ENCODE data around the gene TRIP6. TPM values are rescaled to one million over a fixed set of nuclear protein-coding genes. Genes with fewer than 3 reads are reported as not detected.

TRIP6 gene
- total RNA-seq, 1 donor from 2014 or later, result 99.9 TPM

- peak overlapping the region; percentile 34 for H2AFZ ChIP-seq (ENCODE audit: low read depth, low read length)
- peak; percentile 80 for TF ChIP-seq EZH2 (IDR thresholded peaks at IDR 0.05; ENCODE audit: insufficient read depth, low read length)
- TF ChIP-seq CTCF (IDR thresholded peaks at IDR 0.05; ENCODE audit: insufficient read depth, low read depth, low read length), result peak; percentile 37
- DNase-seq (ENCODE audit: low read depth) (no peak), FAIRE-seq (no peak)
- H3K27me3 Mint-ChIP-seq (ENCODE audit: low read depth, unreplicated experiment), result peaks cover 18% of the 10 kb centered on the region
- H3K27ac Mint-ChIP-seq (ENCODE audit: unreplicated experiment), result no peak overlapping the region
- peak overlapping the region; percentile 30 for H3K9ac ChIP-seq (ENCODE audit: low read length)
- peak overlapping the region; percentile 49 for H3K4me3 ChIP-seq (ENCODE audit: insufficient read depth, low read depth, low read length)
- H3K27me3 ChIP-seq (ENCODE audit: insufficient read depth, low read length), result peaks cover 10% of the 10 kb centered on the region
- H3K4me1 Mint-ChIP-seq (ENCODE audit: low read depth, unreplicated experiment), result peaks cover 15% of the 10 kb centered on the region
- no peaks in the 10 kb centered on the region for H3K36me3 Mint-ChIP-seq (ENCODE audit: low read depth, unreplicated experiment)
- H3K9me3 Mint-ChIP-seq (ENCODE audit: unreplicated experiment), result no peaks in the 10 kb centered on the region
- peak overlapping the region; percentile 45 for H3K4me3 Mint-ChIP-seq (ENCODE audit: unreplicated experiment)
- peak overlapping the region; percentile 82 for H3K4me2 ChIP-seq (ENCODE audit: low read length)
- no peaks in the 10 kb centered on the region for H4K20me1 ChIP-seq (ENCODE audit: insufficient read depth, low read length)
- H3K9me3 ChIP-seq (ENCODE audit: insufficient read depth, low read depth, low read length), result no peaks in the 10 kb centered on the region
- no peak overlapping the region for H3K27ac ChIP-seq (ENCODE audit: low read depth, low read length)
- H3K4me1 ChIP-seq (ENCODE audit: insufficient read depth, low read length), result peaks cover 27% of the 10 kb centered on the region
- no peaks in the 10 kb centered on the region for H3K36me3 ChIP-seq (ENCODE audit: insufficient read depth, low read length)
- H3K79me2 ChIP-seq (ENCODE audit: insufficient read depth, low read length), result no peaks in the 10 kb centered on the region
These were observed 27.9 kb downstream of the TRIP6 start for GRCh38 chr7:100894860-100895700.

- Mint-ChIP-seq H3K27ac (ENCODE audit: unreplicated experiment) (peak within 1 kb of the TSS; percentile 86), H3K4me3 (ENCODE audit: unreplicated experiment) (peak within 1 kb of the TSS; percentile 88), H3K9me3 (ENCODE audit: unreplicated experiment) (no peaks in the 10 kb centered on the region), H3K4me1 (ENCODE audit: low read depth, unreplicated experiment) (peaks cover 13% of the 10 kb centered on the region), H3K27me3 (ENCODE audit: low read depth, unreplicated experiment) (peaks cover 22% of the 10 kb centered on the region), H3K36me3 (ENCODE audit: low read depth, unreplicated experiment) (no peaks in the 10 kb centered on the region)
- Histone ChIP-seq H3K79me2 (ENCODE audit: insufficient read depth, low read length) (no peaks in the 10 kb centered on the region), H3K9ac (ENCODE audit: low read length) (peak within 1 kb of the TSS; percentile 30), H3K4me3 (ENCODE audit: insufficient read depth, low read depth, low read length) (peak within 1 kb of the TSS; percentile 49), H3K9me3 (ENCODE audit: insufficient read depth, low read depth, low read length) (no peaks in the 10 kb centered on the region), H3K4me1 (ENCODE audit: insufficient read depth, low read length) (peaks cover 21% of the 10 kb centered on the region), H3K27ac (ENCODE audit: low read depth, low read length) (no peak within 1 kb of the TSS), H4K20me1 (ENCODE audit: insufficient read depth, low read length) (no peaks in the 10 kb centered on the region), H3K27me3 (ENCODE audit: insufficient read depth, low read length) (peaks cover 10% of the 10 kb centered on the region), H3K4me2 (ENCODE audit: low read length) (peak within 1 kb of the TSS; percentile 82), H3K36me3 (ENCODE audit: insufficient read depth, low read length) (no peaks in the 10 kb centered on the region), H2AFZ (ENCODE audit: low read depth, low read length) (peak within 1 kb of the TSS; percentile 34)
- FAIRE-seq, result no peak
- DNase-seq (ENCODE audit: low read depth), result no peak
- TF ChIP-seq EZH2 (IDR thresholded peaks at IDR 0.05; ENCODE audit: insufficient read depth, low read length), result peak; percentile 23
- TF ChIP-seq CTCF (IDR thresholded peaks at IDR 0.05; ENCODE audit: insufficient read depth, low read depth, low read length), result no peak
These were observed 28.4 kb downstream of the TRIP6 start, which contains the start of gene ACHE for GRCh38 chr7:100895701-100895955. Gene ACHE (minus strand): TSS chr7:100895888. CDS start chr7:100894232, 1,656 bp downstream.

Measured in astrocyte (in vitro differentiated cells and primary cell).